GM21717 (cell line): ENCODE data around the gene KRT17.
"Not testable (repeated sequence)": the region's sequence is repeated elsewhere in the genome, so short reads cannot be mapped to it uniquely, and the experiment has no call there.

Source experiments
- ATAC-seq: cut with Tn5 transposase; IDR thresholded peaks from one replicate; pipeline ENCODE4 v1.9.1; 2021; ENCODE audit warnings: mild to moderate bottlenecking, moderate library complexity; ENCODE audit not compliant: unreplicated experiment

KRT17 gene

GRCh38 chr17:41600318-41600717 lies 24.1 kb downstream of the KRT17 start:
- no peak for ATAC-seq

GRCh38 chr17:41599680-41600079 lies 24.7 kb downstream of the KRT17 start:
- ATAC-seq, result no peak

- no peak for ATAC-seq
These were observed 28.8 kb downstream of the KRT17 start for GRCh38 chr17:41595585-41595984.

GRCh38 chr17:41594363-41594915 lies 29.9 kb downstream of the KRT17 start:
- ATAC-seq, result no peak

- no peak for ATAC-seq
These were observed 30.9 kb downstream of the KRT17 start for GRCh38 chr17:41593306-41593981.

- no peak for ATAC-seq
These were observed 31.6 kb downstream of the KRT17 start for GRCh38 chr17:41592601-41593305.

GRCh38 chr17:41589301-41589700 lies 35.1 kb downstream of the KRT17 start:
- ATAC-seq, result no peak

- no peak for ATAC-seq
These were observed 36.1 kb downstream of the KRT17 start for GRCh38 chr17:41588126-41588810.

GRCh38 chr17:41586863-41587495 lies 37.4 kb downstream of the KRT17 start, which contains the start of gene KRT14:
TSS of gene KRT14 (minus strand) at chr17:41586895. CDS start at chr17:41586834, 61 bp downstream.
- no peak for ATAC-seq

GRCh38 chr17:41585301-41586056 lies 38.9 kb downstream of the KRT17 start:
- no peak for ATAC-seq

- not testable (repeated sequence) for ATAC-seq
These were observed 39.9 kb downstream of the KRT17 start for GRCh38 chr17:41584331-41584927.

GRCh38 chr17:41583137-41584127 lies 40.9 kb downstream of the KRT17 start:
- no peak for ATAC-seq

GRCh38 chr17:41582061-41582968 lies 42.1 kb downstream of the KRT17 start:
- ATAC-seq, result not testable (repeated sequence)

- ATAC-seq, result no peak
These were observed 42.9 kb downstream of the KRT17 start for GRCh38 chr17:41581366-41582060.

- ATAC-seq, result no peak
These were observed 43.5 kb downstream of the KRT17 start for GRCh38 chr17:41580687-41581365.

GRCh38 chr17:41580244-41580575 lies 44.2 kb downstream of the KRT17 start:
- no peak for ATAC-seq
